GM10248 (cell line): ENCODE results near the gene COMMD4.

Source experiments
- CTCF ChIA-PET: fragments of 300-600 bp; sonication (Branson Sonifier 250); formaldehyde crosslinking; extraction: SDS; loops from one replicate; lab custom pipeline; 2021; ENCODE audit warnings: antibody characterized with exemption; lab: Yijun Ruan, JAX
- POLR2A ChIA-PET: fragments of 350-650 bp; sonication (Branson Sonifier 250); formaldehyde crosslinking; extraction: SDS; loops from one replicate; lab custom pipeline; 2020; ENCODE audit warnings: antibody characterized with exemption; lab: Yijun Ruan, JAX
- DNase-seq: peaks from one replicate; pipeline ENCODE4 v3.0.0; 2012; ENCODE audit errors: extremely low spot score
- TF ChIP-seq, protein P1 (sequence below): IDR thresholded peaks from 2 replicates; pipeline ENCODE4 v1.5.1; 2012; ENCODE audit warnings: mild to moderate bottlenecking, low read depth; ENCODE audit errors: extremely low read depth, missing control alignments, control extremely low read depth

COMMD4 gene

DNA sequence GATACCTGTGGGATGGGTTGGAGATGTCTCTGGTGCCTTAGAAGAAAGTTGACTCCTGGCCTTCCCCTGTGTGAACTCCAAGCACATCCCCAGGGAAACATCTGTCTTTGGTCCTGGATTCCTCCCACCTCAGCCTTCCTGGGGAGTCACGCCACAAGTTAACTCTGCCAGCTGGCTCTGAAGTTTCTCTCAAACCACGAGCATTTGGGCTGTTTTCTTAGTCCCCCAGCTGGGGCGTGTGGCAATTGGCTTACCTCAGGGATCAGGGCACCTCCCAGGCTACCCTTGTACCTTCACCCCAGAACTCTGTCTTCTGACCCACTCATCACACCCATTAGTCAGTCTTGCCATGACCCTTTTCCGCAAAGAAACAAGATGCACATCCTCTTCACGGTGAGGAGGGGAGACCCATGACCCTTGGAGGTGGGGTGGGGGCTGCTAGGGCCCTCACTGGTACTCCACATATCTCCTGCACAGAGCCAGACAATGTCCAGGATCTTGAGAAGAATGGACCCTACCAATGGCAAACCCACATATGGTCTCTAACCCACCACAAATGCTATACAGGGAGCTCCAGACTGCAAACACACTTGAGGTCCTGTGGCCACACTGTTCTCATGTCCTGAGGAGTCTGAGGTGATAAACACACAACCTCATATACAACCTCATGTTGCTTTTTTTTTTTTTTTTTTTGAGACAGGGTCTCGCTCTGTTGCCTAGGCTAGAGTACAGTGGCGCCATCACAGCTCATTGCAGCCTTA, 14.9 kb downstream of the COMMD4 start:
- ChIA-PET CTCF (interaction anchor here (1.6 to 4.9 kb wide), 2 partner anchors 17 to 322 kb away, joined by 5 to 23 read pairs; partner anchors contain the start of gene MAN2C1), POLR2A (interaction anchor here (0.5 kb wide), 1 partner anchor 282 kb away, joined by 6 read pairs; no protein-coding TSS in a partner anchor)
- TF ChIP-seq, protein P1, sequence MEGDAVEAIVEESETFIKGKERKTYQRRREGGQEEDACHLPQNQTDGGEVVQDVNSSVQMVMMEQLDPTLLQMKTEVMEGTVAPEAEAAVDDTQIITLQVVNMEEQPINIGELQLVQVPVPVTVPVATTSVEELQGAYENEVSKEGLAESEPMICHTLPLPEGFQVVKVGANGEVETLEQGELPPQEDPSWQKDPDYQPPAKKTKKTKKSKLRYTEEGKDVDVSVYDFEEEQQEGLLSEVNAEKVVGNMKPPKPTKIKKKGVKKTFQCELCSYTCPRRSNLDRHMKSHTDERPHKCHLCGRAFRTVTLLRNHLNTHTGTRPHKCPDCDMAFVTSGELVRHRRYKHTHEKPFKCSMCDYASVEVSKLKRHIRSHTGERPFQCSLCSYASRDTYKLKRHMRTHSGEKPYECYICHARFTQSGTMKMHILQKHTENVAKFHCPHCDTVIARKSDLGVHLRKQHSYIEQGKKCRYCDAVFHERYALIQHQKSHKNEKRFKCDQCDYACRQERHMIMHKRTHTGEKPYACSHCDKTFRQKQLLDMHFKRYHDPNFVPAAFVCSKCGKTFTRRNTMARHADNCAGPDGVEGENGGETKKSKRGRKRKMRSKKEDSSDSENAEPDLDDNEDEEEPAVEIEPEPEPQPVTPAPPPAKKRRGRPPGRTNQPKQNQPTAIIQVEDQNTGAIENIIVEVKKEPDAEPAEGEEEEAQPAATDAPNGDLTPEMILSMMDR, result no peak
- DNase-seq, result no peak

DNA sequence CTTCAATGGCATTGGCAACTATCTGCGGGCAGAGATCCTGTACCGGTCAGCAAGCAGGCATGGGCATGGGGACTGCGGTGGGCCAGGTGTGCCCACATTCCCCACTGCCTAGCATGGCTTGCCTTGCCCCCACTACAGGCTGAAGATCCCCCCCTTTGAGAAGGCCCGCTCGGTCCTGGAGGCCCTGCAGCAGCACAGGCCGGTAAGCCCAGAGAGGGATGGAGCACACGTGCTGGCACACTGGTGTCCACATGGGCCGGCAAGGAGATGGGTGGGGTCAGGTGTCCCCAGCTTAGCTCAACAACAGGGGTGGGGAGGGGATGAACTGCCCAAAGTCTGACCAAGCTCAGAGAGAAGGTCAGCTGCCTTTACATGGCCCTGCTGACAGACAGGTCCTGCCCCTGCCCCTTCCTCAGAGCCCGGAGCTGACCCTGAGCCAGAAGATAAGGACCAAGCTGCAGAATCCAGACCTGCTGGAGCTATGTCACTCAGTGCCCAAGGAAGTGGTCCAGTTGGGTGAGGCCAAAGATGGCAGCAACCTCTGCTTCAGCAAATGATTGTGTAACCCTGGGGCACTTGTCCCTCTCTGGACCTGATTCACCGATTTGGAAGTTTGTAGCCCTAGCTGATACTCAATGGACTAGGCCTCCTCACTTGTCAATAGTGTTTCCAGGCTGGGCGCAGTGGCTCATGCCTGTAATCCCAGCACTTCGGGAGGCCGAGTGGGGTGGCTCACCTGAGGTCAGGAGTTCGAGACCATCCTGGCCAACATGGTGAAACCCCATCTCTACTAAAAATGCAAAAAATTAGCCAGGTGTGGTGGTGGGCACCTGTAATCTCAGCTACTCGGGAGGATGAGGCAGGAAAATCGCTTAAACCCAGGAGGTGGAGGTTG, 16.6 kb downstream of the COMMD4 start:
- POLR2A ChIA-PET, result interaction anchor here (1.3 kb wide), 1 partner anchor 15 kb away, joined by 3 read pairs; no protein-coding TSS in a partner anchor

DNA sequence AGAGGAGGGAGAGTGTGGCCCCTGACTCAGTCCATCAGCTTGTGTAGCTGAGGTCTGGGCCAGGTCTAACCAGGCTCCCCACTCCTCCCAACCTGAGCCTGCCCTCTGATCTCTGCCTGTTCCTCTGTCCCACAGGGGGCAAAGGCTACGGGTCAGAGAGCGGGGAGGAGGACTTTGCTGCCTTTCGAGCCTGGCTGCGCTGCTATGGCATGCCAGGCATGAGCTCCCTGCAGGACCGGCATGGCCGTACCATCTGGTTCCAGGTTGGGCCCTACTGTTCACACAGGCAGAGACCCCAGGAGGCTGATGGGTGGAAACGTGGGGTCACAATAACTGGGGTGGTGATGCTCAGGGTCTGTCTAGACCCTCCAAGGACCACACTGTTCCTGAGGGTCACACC, 17.7 kb downstream of the COMMD4 start:
- TF ChIP-seq, protein P1, result no peak
- ChIA-PET CTCF (interaction anchor here (1.1 to 3.9 kb wide), 3 partner anchors 9 to 14 kb away, joined by 3 to 26 read pairs (median 3); partner anchors contain the start of gene MAN2C1), POLR2A (interaction anchor here (1.3 kb wide), 1 partner anchor 14 kb away, joined by 3 read pairs; no protein-coding TSS in a partner anchor)
- DNase-seq, result no peak

More for the DNA sequence above, 16.6 kb downstream of the COMMD4 start:
- TF ChIP-seq, protein P1, result no peak
- CTCF ChIA-PET, result interaction anchor here (3.9 kb wide), 1 partner anchor 16 kb away, joined by 26 read pairs; the partner anchor contains the start of gene MAN2C1
- no peak for DNase-seq

DNA sequence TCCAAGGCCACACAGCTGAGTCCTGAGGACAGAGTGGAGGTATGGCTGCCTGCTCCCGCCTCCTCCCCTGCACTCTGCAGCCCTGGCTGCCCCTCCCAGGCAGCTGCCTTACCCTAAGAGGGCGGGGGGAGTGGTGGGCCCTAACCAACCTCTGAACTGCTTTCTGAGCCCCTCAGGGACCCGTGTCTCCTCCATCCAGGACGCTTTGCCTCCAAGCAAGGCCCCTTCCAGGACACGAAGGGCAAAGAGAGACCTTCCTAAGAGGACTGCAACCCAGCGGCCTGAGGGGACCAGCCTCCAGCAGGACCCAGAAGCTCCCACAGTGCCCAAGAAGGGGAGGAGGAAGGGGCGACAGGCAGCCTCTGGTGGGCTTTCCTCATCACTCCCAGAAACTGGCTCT, 18.6 kb downstream of the COMMD4 start:
- ChIA-PET CTCF (interaction anchor here (1.1 to 3.9 kb wide), 3 partner anchors 8 to 14 kb away, joined by 3 to 26 read pairs (median 3); partner anchors contain the start of gene MAN2C1), POLR2A (interaction anchor here (0.5 kb wide), 1 partner anchor 797 kb away, joined by 3 read pairs; no protein-coding TSS in a partner anchor)
- TF ChIP-seq, protein P1, result no peak

DNA sequence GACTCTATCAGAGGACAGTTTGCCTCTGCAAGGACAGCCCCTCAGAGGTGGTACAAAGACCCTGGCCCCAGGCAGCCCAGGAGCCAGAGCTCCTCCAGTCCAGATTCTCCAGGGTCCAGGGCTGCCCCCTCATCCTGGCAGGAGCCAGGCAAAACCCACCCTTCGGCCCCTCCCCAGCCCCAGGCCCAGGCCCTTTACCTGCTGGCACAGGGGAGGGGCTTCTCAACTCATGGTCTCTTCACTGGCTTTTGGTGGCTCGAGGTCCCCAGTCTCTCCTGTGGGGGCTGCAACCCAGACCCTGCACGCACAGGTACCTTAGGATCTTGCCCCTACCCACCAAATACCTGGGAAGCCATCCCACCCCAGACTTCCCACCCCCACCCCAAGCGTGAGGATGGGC, 19.5 kb downstream of the COMMD4 start:
- ChIA-PET CTCF (interaction anchor here (3.9 kb wide), 1 partner anchor 13 kb away, joined by 26 read pairs; the partner anchor contains the start of gene MAN2C1), POLR2A (no interaction called here)
- no peak for DNase-seq
- TF ChIP-seq, protein P1, result no peak

More for the DNA sequence above, 18.6 kb downstream of the COMMD4 start:
- DNase-seq, result no peak
